ENCODE measurements around the gene FBXL7.

DNA sequence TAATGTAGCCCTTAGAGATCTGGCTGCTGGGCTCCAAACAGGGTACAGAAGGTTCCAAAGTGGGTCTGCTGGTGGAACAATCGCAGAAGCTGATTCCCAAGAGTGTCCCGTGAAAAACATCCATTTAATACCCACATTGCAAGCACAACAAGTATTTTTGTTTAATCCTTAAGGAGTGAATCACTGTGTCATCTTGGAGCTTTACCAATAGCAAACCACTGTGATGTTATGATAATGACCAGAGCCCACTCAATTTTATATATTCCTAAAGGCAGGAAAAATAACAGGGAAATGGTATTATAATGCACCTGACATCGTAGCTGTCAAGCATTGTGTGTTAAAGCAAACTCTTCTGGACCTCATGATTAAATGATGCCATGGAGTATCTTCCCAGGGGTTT, 291.9 kb downstream of the FBXL7 start:
- TF ChIP-seq EP300 (IDR thresholded peaks at IDR 0.05) = no peak
- TF ChIP-seq, protein P1, sequence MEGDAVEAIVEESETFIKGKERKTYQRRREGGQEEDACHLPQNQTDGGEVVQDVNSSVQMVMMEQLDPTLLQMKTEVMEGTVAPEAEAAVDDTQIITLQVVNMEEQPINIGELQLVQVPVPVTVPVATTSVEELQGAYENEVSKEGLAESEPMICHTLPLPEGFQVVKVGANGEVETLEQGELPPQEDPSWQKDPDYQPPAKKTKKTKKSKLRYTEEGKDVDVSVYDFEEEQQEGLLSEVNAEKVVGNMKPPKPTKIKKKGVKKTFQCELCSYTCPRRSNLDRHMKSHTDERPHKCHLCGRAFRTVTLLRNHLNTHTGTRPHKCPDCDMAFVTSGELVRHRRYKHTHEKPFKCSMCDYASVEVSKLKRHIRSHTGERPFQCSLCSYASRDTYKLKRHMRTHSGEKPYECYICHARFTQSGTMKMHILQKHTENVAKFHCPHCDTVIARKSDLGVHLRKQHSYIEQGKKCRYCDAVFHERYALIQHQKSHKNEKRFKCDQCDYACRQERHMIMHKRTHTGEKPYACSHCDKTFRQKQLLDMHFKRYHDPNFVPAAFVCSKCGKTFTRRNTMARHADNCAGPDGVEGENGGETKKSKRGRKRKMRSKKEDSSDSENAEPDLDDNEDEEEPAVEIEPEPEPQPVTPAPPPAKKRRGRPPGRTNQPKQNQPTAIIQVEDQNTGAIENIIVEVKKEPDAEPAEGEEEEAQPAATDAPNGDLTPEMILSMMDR (IDR thresholded peaks at IDR 0.05) = no peak
- TF ChIP-seq POLR2A (IDR thresholded peaks at IDR 0.05) = no peak
- TF ChIP-seq POLR2AphosphoS5 (IDR thresholded peaks at IDR 0.05) = no peak

Data from suprapubic skin (tissue), 4 donors.